Pancreas (tissue), 10 donors: ENCODE results near the gene ZC3H10. TPM values are rescaled to one million over a fixed set of nuclear protein-coding genes. Genes with fewer than 3 reads are reported as not detected.

Experiments
- ATAC-seq, 4 donors: fragments of 200-7000 bp; cut with Tn5 transposase; one replicate each; pipeline versions ENCODE4 v1.8.0 to v1.9.1; 2020; ENCODE audit warnings: mild to moderate bottlenecking in 4 of 4, moderate library complexity in 4 of 4
- DNase-seq, 6 donors: peaks; one replicate each; pipeline ENCODE4 v3.0.0-alpha.2; 2020
- FAIRE-seq: peaks from 2 replicates; lab custom pipeline; 2012; peaks lifted over from hg19 to GRCh38; lab: Jason Lieb, UNC
- H3K27ac ChIP-seq, 4 donors: fragments of 200-600 bp; sonication (generic); 1 replicate in 3 of 4; 2 replicates in 1 of 4; pipeline versions ENCODE4 v1.5.0 to v1.8.0; 2020
- H3K27me3 ChIP-seq, 4 donors: fragments of 200-600 bp; one replicate each; pipeline ENCODE4 v1.8.0; 2021
- H3K36me3 ChIP-seq, 3 donors: fragments of 200-600 bp; sonication (generic) in 1 of 3; one replicate each; pipeline versions ENCODE4 v1.5.0 to v1.8.0; 2020 to 2021
- H3K4me1 ChIP-seq, 3 donors: fragments of 200-600 bp; one replicate each; pipeline ENCODE4 v1.8.0; 2021
- H3K4me3 ChIP-seq, 4 donors: fragments of 200-600 bp; sonication (generic) in 2 of 4; one replicate each; pipeline versions ENCODE4 v1.5.0 to v1.8.0; 2020 to 2021
- H3K9me3 ChIP-seq, 4 donors: fragments of 200-600 bp; one replicate each; pipeline ENCODE4 v1.8.0; 2021
- WGBS, 2 donors: extraction: QIAGEN DNeasy Blood & Tissue Kit; methylation state at CpG; one replicate each; pipeline ENCODE4 v1.1.7; 2013; 5-methylcytosine and 5-hydroxymethylcytosine counted together
- intact Hi-C, 3 donors: fragments of 100-400 bp; cut with DNase I; formaldehyde crosslinking; loops; one replicate each; pipeline versions ENCODE4 v1.11.1 to v1.14.2; 2022
- polyA plus RNA-seq, 2 donors: library from polyadenylated mRNA; stranded (reverse); fragments of 200-250 nt; gene quantifications; one replicate each; pipeline ENCODE4 v1.2.3, GENCODE V29; 2013
- total RNA-seq, 6 donors: library from RNA; stranded (reverse); fragmentation: NEBNext Ultra II Directional in 4 of 6; extraction: Animal tissue kit (Norgen Biotek cat#: 25700) in 4 of 6; gene quantifications; one replicate each; pipeline versions ENCODE4 v1.2.1 to v1.2.4, GENCODE V29; 2021 to 2023
- TF ChIP-seq, protein P1 (sequence below), 4 donors: fragments of 200-600 bp; sonication (generic) in 3 of 4; IDR thresholded peaks; one replicate each; pipeline versions ENCODE4 v1.5.0 to v1.8.0; 2021; ENCODE audit warnings: antibody characterized with exemption in 4 of 4
- donor health status: healthy with polysubstance abuse.
- donor health status: DM: no; HTN: no; CAD: no; lungs with moderate emphysema.
- donor health status: DM: no; HTN: no; CAD: no.
- donor health status: control.
- donor health status: control.
- donor health status: Bipolar disorder and iron deficiency.
- donor health status: DM: yes; HTN: yes; CAD: no.
- donor health status: DM: no; HTN: no; CAD: no.
- donor health status: DM: no; HTN: no; CAD: no.
- donor health status: DM: yes; HTN: yes; CAD: no.

ZC3H10 gene
- total and polyA plus RNA-seq, 8 donors = 1.9 to 4.1 (median 3.1) TPM

DNA sequence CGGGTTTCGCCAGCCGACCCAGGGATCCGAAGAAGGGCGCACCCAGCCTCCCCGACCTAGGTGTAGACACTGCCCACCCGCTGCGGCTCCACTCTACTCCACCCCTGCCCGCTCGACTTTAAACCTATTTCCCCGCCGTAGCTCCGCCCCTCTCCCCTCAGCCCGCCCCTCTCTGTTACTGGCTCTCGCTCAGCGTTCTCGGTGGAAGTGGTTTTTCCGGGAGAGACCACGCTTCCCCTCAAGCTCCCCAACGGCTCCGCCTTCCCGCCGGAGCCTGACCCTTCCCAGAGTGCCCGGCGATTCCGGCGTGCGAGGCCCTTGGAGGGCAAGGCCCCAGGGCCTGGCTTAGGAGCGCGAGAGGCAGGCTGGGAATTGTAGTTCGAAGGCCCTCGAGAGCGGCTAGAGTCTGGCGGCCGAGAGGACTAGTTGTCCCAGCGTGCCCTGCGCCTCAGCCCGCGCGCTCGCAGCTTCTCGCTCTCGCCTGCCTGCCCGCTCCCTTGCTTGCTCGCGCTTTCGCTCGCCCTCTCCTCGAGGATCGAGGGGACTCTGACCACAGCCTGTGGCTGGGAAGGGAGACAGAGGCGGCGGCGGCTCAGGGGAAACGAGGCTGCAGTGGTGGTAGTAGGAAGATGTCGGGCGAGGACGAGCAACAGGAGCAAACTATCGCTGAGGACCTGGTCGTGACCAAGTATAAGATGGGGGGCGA lies 13.8 kb upstream of the ZC3H10 start, which contains the start of gene PA2G4:
Gene PA2G4 (plus strand): TSS at position 451 of the 706 bp plus-strand sequence. CDS start 179 bp downstream, at position 630.
- peak; percentile 94 to 99 (median 98) for DNase-seq
- intact Hi-C loops = no loop called here
- WGBS, 2 donors = 0 to 1% methylated on average over 54 to 60 of the region's 60 CpGs
- peaks cover 0 to 22% (median 8%) of the 10 kb centered on the region in 3 donors for H3K4me1 ChIP-seq
- H3K4me3 ChIP-seq = peak within 1 kb of the TSS; percentile 59 to 86 (median 79)
- H3K27ac ChIP-seq = peak within 1 kb of the TSS; percentile 58 to 79 (median 71)
- H3K27me3 ChIP-seq = no peaks in the 10 kb centered on the region
- H3K36me3 ChIP-seq = peaks cover 0 to 56% (median 25%) of the 10 kb centered on the region in 3 donors
- H3K9me3 ChIP-seq = no peaks in the 10 kb centered on the region
- FAIRE-seq = peak; percentile 92
- peak; percentile 94 to 97 (median 95) for ATAC-seq
- TF ChIP-seq, protein P1, sequence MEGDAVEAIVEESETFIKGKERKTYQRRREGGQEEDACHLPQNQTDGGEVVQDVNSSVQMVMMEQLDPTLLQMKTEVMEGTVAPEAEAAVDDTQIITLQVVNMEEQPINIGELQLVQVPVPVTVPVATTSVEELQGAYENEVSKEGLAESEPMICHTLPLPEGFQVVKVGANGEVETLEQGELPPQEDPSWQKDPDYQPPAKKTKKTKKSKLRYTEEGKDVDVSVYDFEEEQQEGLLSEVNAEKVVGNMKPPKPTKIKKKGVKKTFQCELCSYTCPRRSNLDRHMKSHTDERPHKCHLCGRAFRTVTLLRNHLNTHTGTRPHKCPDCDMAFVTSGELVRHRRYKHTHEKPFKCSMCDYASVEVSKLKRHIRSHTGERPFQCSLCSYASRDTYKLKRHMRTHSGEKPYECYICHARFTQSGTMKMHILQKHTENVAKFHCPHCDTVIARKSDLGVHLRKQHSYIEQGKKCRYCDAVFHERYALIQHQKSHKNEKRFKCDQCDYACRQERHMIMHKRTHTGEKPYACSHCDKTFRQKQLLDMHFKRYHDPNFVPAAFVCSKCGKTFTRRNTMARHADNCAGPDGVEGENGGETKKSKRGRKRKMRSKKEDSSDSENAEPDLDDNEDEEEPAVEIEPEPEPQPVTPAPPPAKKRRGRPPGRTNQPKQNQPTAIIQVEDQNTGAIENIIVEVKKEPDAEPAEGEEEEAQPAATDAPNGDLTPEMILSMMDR (IDR thresholded peaks at IDR 0.05) = no peak

DNA sequence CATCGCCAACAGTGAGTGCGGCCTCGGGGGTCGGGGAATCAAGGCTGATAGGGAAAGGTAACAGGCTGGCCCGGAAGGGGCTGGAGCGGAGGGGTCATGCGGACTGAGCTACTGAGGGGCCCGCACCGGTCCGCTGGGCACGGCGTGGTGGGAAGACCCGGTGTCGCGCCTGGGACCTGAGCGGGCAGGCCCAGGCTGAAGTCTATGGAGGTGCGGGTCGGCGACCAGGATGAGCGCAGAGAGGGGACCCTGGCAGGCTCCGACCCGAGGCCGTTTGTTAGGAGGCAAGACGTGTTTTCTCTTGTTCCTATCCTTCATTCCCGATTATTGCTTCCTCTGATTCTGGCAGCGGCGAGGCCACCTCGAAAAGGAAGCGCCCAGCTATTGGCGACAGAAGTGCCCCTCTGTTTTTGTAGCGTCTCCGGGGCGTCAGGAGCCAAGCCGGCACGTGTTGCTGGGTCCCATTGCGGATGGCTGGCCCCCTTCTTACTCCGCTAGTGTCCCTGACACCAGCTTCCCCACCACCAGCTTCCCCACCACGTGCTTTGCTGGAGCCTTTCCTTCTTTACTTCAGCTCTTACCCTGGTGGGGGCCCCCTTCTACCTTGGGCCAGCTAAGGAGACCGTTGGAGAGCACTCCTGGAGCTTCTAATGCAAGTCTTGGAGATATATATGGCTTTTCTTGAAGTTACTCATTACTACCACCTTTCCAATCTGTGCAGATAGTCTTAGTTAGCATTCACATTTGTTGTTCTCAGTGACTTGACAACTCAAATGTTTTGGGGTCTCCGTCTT lies 13.1 kb upstream of the ZC3H10 start:
- Histone ChIP-seq H3K4me1 (peaks cover 0 to 22% (median 8%) of the 10 kb centered on the region in 3 donors), H3K27ac (peak overlapping the region; percentile 45 to 79 (median 64)), H3K9me3 (no peaks in the 10 kb centered on the region), H3K4me3 (peak overlapping the region; percentile 59 to 86 (median 79)), H3K36me3 (peaks cover 0 to 56% (median 32%) of the 10 kb centered on the region in 3 donors), H3K27me3 (no peaks in the 10 kb centered on the region)
- WGBS, 2 donors = 0% methylated on average over 40 of the region's 40 CpGs
- FAIRE-seq = no peak
- TF ChIP-seq, protein P1 (IDR thresholded peaks at IDR 0.05) = no peak
- ATAC-seq = peak; percentile 16 to 49 (median 34)
- DNase-seq = peak in 3 of 6 donors; percentile 62 to 87 (median 72)
- intact Hi-C loops = no loop called here

DNA sequence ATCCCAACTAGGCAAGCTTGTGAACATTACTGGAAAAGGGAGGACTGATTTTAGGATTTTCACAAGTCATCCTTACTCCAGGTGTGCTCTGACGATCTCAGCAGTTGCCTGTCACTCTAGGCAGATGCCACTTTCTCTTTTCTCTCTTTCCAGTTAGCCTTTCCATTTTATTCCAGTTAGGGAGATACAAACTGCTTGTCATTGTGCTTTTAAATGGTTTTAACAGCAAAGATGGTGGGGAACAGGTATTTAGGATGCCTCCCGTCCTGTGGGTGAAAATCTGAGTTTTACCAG lies 12.5 kb upstream of the ZC3H10 start:
- Histone ChIP-seq H3K27ac (no peak overlapping the region), H3K4me3 (peak overlapping the region in 3 of 4 donors; percentile 59 to 86 (median 81)), H3K4me1 (peaks cover 0 to 22% (median 8%) of the 10 kb centered on the region in 3 donors), H3K27me3 (no peaks in the 10 kb centered on the region), H3K9me3 (no peaks in the 10 kb centered on the region), H3K36me3 (peaks cover 0 to 56% (median 37%) of the 10 kb centered on the region in 3 donors)
- ATAC-seq (no peak), DNase-seq (no peak), FAIRE-seq (no peak)
- 20 to 23% methylated on average over 2 of the region's 2 CpGs for WGBS, 2 donors
- TF ChIP-seq, protein P1 (IDR thresholded peaks at IDR 0.05) = no peak
- intact Hi-C loops = no loop called here

DNA sequence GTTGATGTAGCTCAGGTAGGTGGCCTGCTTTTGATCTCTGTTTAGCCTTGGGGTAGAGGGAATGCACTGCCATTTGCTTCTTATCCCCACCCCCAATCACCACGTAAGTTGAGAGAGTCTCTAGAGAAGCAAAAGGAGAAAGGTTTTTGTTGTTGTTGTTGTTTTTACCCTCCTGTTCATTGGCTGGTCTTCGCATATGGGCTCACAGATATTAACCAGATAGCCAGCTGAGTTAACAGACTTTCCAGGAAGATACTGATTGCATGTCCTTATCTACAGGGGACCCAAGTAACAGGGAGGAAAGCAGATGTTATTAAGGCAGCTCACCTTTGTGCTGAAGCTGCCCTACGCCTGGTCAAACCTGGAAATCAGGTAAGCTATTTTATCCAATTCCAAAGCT lies 10.8 kb upstream of the ZC3H10 start:
- H3K27me3 ChIP-seq = no peaks in the 10 kb centered on the region
- intact Hi-C loops = no loop called here
- DNase-seq (no peak), ATAC-seq (no peak), FAIRE-seq (no peak)
- H3K4me1 ChIP-seq = peaks cover 0 to 22% (median 8%) of the 10 kb centered on the region in 3 donors
- WGBS, 2 donors = 88 to 89% methylated on average over 3 of the region's 3 CpGs
- TF ChIP-seq, protein P1 (IDR thresholded peaks at IDR 0.05) = no peak
- H3K36me3 ChIP-seq = peaks cover 3 to 56% (median 42%) of the 10 kb centered on the region in 3 donors
- no peak overlapping the region for H3K27ac ChIP-seq
- H3K9me3 ChIP-seq = no peaks in the 10 kb centered on the region
- no peak overlapping the region for H3K4me3 ChIP-seq
